ENCODE results near the gene SERPINB6. TPM values are rescaled to one million over a fixed set of nuclear protein-coding genes. Genes with fewer than 3 reads are reported as not detected.

Gene SERPINB6
- total and polyA plus RNA-seq, 9 of the 15 experiments (the other 6 are each of a cell fraction or from before 2014, with no cell fraction given): 86.6 to 211 (median 143) TPM

GRCh38 chr6:2988426-2989331, 17.3 kb upstream of the SERPINB6 start:
- Histone ChIP-seq H3K4me1 (replicated peaks in 1 of 2; ENCODE audit: control insufficient read depth in 2 of 2, insufficient read depth in 2 of 2, low read length in 2 of 2) (peaks cover 56% of the 10 kb centered on the region in 2 experiments), H3K4me3 (peak overlapping the region; percentile 71), H3K4me2 (ENCODE audit: insufficient read depth, low read length) (peak overlapping the region; percentile 95), H3K79me2 (ENCODE audit: control insufficient read depth, insufficient read depth, low read length) (peaks cover 28% of the 10 kb centered on the region), H3K27ac (ENCODE audit: extremely low read depth, low read depth, low read length) (peak overlapping the region; percentile 99), H3K36me3 (ENCODE audit: control insufficient read depth, insufficient read depth, low read length) (peaks cover 3% of the 10 kb centered on the region; the same call in 1 of the 3 replicates), H4K20me1 (replicated peaks; ENCODE audit: control insufficient read depth, insufficient read depth, low read length) (no peaks in the 10 kb centered on the region), H3K9ac (ENCODE audit: insufficient read depth in 1 of 2, low read depth in 2 of 2, low read length in 2 of 2) (peak overlapping the region; percentile 94 to 97), H3K27me3 (ENCODE audit: control insufficient read depth in 2 of 2, insufficient read depth in 2 of 2, low read length in 2 of 2) (no peaks in the 10 kb centered on the region), H3K9me1 (ENCODE audit: control insufficient read depth, insufficient read depth, low read length) (no peaks in the 10 kb centered on the region), H3K9me3 (replicated peaks; ENCODE audit: control insufficient read depth, insufficient read depth, low read depth, low read length) (no peaks in the 10 kb centered on the region; the same call in 1 of the 2 replicates), H2AFZ (ENCODE audit: low read depth, low read length) (peak overlapping the region; percentile 79)
- POLR2A ChIA-PET: interaction anchor here (0.6 to 9.0 kb wide), 30 partner anchors 8 to 256 kb away, joined by 3 to 95 read pairs (median 5); partner anchors contain the start of genes MYLK4, NQO2, RIPK1 and SERPINB1
- DNase-seq (ENCODE audit: extremely low read depth in 1 of 4, low spot score in 3 of 4) (peak; percentile 84 to 96 (median 84)), FAIRE-seq (peak; percentile 81), ATAC-seq (peak; percentile 84)
- WGBS (ENCODE audit: insufficient coverage, low coverage, missing lambda C conversion rate): under 1% methylated on average over 53 of the region's 64 CpGs
- no TSS peak for BruUV-seq (replicated peaks)
- CTCF ChIA-PET (ENCODE audit: low intra/inter-chr PET ratio): interaction anchor here (0.6 to 3.8 kb wide), 12 partner anchors 11 to 642 kb away, joined by 3 to 39 read pairs (median 6); partner anchors contain the start of genes NQO2 and SERPINB9
- in situ Hi-C loops (cut with MboI): loop anchor here (5.0 kb wide), 1 partner anchor 131 kb away; no protein-coding TSS in a partner anchor
- intact Hi-C loops (cut with micrococcal nuclease): loop anchor here (1.0 to 5.0 kb wide), 7 partner anchors 18 to 250 kb away; no protein-coding TSS in a partner anchor
- TF ChIP-seq, protein P1, sequence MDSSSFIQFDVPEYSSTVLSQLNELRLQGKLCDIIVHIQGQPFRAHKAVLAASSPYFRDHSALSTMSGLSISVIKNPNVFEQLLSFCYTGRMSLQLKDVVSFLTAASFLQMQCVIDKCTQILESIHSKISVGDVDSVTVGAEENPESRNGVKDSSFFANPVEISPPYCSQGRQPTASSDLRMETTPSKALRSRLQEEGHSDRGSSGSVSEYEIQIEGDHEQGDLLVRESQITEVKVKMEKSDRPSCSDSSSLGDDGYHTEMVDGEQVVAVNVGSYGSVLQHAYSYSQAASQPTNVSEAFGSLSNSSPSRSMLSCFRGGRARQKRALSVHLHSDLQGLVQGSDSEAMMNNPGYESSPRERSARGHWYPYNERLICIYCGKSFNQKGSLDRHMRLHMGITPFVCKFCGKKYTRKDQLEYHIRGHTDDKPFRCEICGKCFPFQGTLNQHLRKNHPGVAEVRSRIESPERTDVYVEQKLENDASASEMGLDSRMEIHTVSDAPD (CRISPR knock-in tag; IDR thresholded peaks at IDR 0.05): no peak
- TF ChIP-seq ZNF197 (CRISPR knock-in tag; IDR thresholded peaks at IDR 0.05; ENCODE audit: low read depth) (peak; percentile 61; the same call in 1 of the 2 replicates), KAT2B (IDR thresholded peaks at IDR 0.05; ENCODE audit: low read depth, low read length) (peak; percentile 41), SMARCA5 (IDR thresholded peaks at IDR 0.05) (no peak), PURB (CRISPR knock-in tag; IDR thresholded peaks at IDR 0.05; ENCODE audit: low read depth) (no peak), XRCC4 (IDR thresholded peaks at IDR 0.05; ENCODE audit: extremely low read depth, insufficient read depth, insufficient read length) (no peak), STAT5B (CRISPR knock-in tag; IDR thresholded peaks at IDR 0.05) (no peak), UBTF (IDR thresholded peaks at IDR 0.05; ENCODE audit: borderline replicate concordance in 1 of 2, low read depth in 2 of 2, low read length in 2 of 2) (peak; percentile 51 to 93; a peak in 3 of 4 replicates), ZNF253 (CRISPR knock-in tag; conservative IDR thresholded peaks at IDR 0.05) (no peak), HDAC1 (IDR thresholded peaks at IDR 0.05) (peak in 1 of 2 experiments; percentile 71; a peak in 2 of 4 replicates), ZNF184 (CRISPR knock-in tag; IDR thresholded peaks at IDR 0.05) (no peak), FOXK2 (conservative IDR thresholded peaks at IDR 0.05 in 1 of 2, IDR thresholded peaks at IDR 0.05 in 1 of 2; ENCODE audit: low read depth in 2 of 2) (no peak; a peak in 1 of 4 replicates), ZKSCAN1 (IDR thresholded peaks at IDR 0.05; ENCODE audit: low read depth, low read length) (no peak), CBFA2T3 (IDR thresholded peaks at IDR 0.05) (peak; percentile 22; the same call in 1 of the 2 replicates)
- TF ChIP-seq, protein P2, sequence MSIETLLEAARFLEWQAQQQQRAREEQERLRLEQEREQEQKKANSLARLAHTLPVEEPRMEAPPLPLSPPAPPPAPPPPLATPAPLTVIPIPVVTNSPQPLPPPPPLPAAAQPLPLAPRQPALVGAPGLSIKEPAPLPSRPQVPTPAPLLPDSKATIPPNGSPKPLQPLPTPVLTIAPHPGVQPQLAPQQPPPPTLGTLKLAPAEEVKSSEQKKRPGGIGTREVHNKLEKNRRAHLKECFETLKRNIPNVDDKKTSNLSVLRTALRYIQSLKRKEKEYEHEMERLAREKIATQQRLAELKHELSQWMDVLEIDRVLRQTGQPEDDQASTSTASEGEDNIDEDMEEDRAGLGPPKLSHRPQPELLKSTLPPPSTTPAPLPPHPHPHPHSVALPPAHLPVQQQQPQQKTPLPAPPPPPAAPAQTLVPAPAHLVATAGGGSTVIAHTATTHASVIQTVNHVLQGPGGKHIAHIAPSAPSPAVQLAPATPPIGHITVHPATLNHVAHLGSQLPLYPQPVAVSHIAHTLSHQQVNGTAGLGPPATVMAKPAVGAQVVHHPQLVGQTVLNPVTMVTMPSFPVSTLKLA (conservative IDR thresholded peaks at IDR 0.05): peak; percentile 62 to 81

Data from K562 (cell line).